Tibial nerve (tissue), 4 donors: ENCODE data around the gene HUNK.

Source experiments
- EP300 ChIP-seq, 2 donors: sonication (generic); formaldehyde crosslinking; IDR thresholded peaks; one replicate each; pipeline ENCODE4 v1.6.1; 2017; ENCODE audit warnings: antibody characterized with exemption in 2 of 2, mild to moderate bottlenecking in 1 of 2
- POLR2A ChIP-seq, 2 donors: fragments of 450-650 bp; IDR thresholded peaks; one replicate each; pipeline ENCODE4 v1.6.1; 2017; ENCODE audit warnings: antibody characterized with exemption in 2 of 2, mild to moderate bottlenecking in 2 of 2, moderate library complexity in 2 of 2
- TF ChIP-seq, protein P1 (sequence below), 5 experiments: fragments of 200-600 bp in 3 of 5; fragments of 450-650 bp in 2 of 5; sonication (generic) in 3 of 5; IDR thresholded peaks; one replicate each; pipeline ENCODE4 v1.5.1; 2016 to 2019; ENCODE audit warnings: antibody characterized with exemption in 5 of 5, mild to moderate bottlenecking in 3 of 5, moderate library complexity in 2 of 5

- TF ChIP-seq, protein P1, sequence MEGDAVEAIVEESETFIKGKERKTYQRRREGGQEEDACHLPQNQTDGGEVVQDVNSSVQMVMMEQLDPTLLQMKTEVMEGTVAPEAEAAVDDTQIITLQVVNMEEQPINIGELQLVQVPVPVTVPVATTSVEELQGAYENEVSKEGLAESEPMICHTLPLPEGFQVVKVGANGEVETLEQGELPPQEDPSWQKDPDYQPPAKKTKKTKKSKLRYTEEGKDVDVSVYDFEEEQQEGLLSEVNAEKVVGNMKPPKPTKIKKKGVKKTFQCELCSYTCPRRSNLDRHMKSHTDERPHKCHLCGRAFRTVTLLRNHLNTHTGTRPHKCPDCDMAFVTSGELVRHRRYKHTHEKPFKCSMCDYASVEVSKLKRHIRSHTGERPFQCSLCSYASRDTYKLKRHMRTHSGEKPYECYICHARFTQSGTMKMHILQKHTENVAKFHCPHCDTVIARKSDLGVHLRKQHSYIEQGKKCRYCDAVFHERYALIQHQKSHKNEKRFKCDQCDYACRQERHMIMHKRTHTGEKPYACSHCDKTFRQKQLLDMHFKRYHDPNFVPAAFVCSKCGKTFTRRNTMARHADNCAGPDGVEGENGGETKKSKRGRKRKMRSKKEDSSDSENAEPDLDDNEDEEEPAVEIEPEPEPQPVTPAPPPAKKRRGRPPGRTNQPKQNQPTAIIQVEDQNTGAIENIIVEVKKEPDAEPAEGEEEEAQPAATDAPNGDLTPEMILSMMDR (IDR thresholded peaks at IDR 0.05), result no peak
- TF ChIP-seq POLR2A (IDR thresholded peaks at IDR 0.05) (no peak), EP300 (IDR thresholded peaks at IDR 0.05) (no peak)
Observed at GRCh38 chr21:31918250-31918775, 45.5 kb downstream of the HUNK start.
